ENCODE results near the gene ITPR2. TPM values are rescaled to one million over a fixed set of nuclear protein-coding genes. Genes with fewer than 3 reads are reported as not detected.

ITPR2 gene
- total RNA-seq, 2 experiments from 2014 or later: 28.8 to 29.9 TPM

DNA sequence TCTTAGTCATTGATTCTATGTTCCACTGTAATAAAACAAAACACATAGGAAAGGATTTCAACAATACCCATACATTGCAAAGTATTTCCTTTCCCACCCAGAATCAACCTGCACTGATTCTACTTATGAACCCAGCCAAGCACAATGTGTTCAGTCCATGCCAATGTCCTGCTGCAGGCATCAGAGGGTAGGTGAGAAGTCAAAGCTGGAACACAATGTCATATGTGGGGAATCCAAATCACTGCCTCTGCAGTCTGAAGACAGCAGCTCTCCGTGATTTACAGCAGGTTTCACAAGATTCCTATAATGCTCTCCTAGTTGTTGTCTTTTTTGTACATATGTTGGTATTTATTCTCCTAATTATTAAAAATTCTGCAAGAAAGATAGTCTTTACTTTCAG, 25.7 kb downstream of the ITPR2 start:
- H3K4me1 ChIP-seq (ENCODE audit: insufficient read depth, low read length): no peaks in the 10 kb centered on the region
- Mint-ChIP-seq H3K4me3 (no peak overlapping the region), H3K36me3 (ENCODE audit: low read depth) (peaks cover 7% of the 10 kb centered on the region), H3K9me3 (no peaks in the 10 kb centered on the region), H3K4me1 (ENCODE audit: low read depth) (peaks cover 43% of the 10 kb centered on the region), H3K27me3 (no peaks in the 10 kb centered on the region), H3K27ac (no peak overlapping the region)
- H3K9me3 ChIP-seq (ENCODE audit: control insufficient read depth in 1 of 2, insufficient read depth in 1 of 2, low read length in 2 of 2): peaks cover 0 to 5% of the 10 kb centered on the region in 2 experiments
- POLR2A ChIA-PET: no interaction called here
- CTCF ChIA-PET: no interaction called here
- no peaks in the 10 kb centered on the region for H3K36me3 ChIP-seq (ENCODE audit: insufficient read depth, low read length)
- DNase-seq (no peak), ATAC-seq (ENCODE audit: poor library complexity) (no peak)
- H3K27ac ChIP-seq (ENCODE audit: low read depth in 1 of 2, low read length in 2 of 2): no peak overlapping the region
- no peak overlapping the region for H3K4me3 ChIP-seq (ENCODE audit: low read length)
- TF ChIP-seq CTCF (IDR thresholded peaks at IDR 0.05): no peak
- H3K27me3 ChIP-seq (ENCODE audit: control insufficient read depth in 1 of 2, insufficient read depth in 2 of 2, low read length in 2 of 2): no peaks in the 10 kb centered on the region
- intact Hi-C loops (cut with DNase I, micrococcal nuclease): no loop called here

DNA sequence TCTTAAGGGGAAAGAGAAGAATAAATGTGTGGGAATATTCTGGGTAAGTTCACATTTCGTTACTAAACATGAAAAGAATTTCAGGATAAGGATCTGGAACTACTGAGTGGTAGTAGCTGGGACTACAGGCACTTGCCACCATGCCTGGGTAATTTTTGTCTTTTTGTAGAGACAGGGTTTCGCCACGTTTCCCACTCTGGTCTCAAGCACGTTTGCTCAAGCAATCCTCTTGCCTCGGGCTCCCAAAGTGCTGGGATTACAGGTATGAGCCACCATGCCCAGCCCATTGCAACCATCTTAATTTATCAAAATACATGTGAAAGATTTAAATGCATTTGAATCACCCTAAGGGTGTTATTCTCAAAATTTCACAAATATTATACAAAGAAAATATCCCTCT, 26.4 kb downstream of the ITPR2 start:
- ChIA-PET POLR2A (no interaction called here), CTCF (no interaction called here)
- Mint-ChIP-seq H3K9me3 (no peaks in the 10 kb centered on the region), H3K27me3 (no peaks in the 10 kb centered on the region), H3K4me1 (ENCODE audit: low read depth) (peaks cover 43% of the 10 kb centered on the region), H3K27ac (no peak overlapping the region), H3K36me3 (ENCODE audit: low read depth) (peaks cover 7% of the 10 kb centered on the region), H3K4me3 (no peak overlapping the region)
- DNase-seq (no peak), ATAC-seq (ENCODE audit: poor library complexity) (no peak)
- H3K27ac ChIP-seq (ENCODE audit: low read depth in 1 of 2, low read length in 2 of 2): no peak overlapping the region
- no peaks in the 10 kb centered on the region for H3K9me3 ChIP-seq (ENCODE audit: control insufficient read depth in 1 of 2, insufficient read depth in 1 of 2, low read length in 2 of 2)
- no peak overlapping the region for H3K4me3 ChIP-seq (ENCODE audit: low read length)
- no peaks in the 10 kb centered on the region for H3K4me1 ChIP-seq (ENCODE audit: insufficient read depth, low read length)
- no peaks in the 10 kb centered on the region for H3K36me3 ChIP-seq (ENCODE audit: insufficient read depth, low read length)
- no peaks in the 10 kb centered on the region for H3K27me3 ChIP-seq (ENCODE audit: control insufficient read depth in 1 of 2, insufficient read depth in 2 of 2, low read length in 2 of 2)
- intact Hi-C loops (cut with DNase I, micrococcal nuclease): no loop called here
- TF ChIP-seq CTCF (IDR thresholded peaks at IDR 0.05): no peak

GRCh38 chr12:26805401-26805971, 27.5 kb downstream of the ITPR2 start:
- Histone ChIP-seq H3K27ac (ENCODE audit: low read depth in 1 of 2, low read length in 2 of 2) (no peak overlapping the region), H3K9me3 (ENCODE audit: control insufficient read depth in 1 of 2, insufficient read depth in 1 of 2, low read length in 2 of 2) (peaks cover 0 to 4% of the 10 kb centered on the region in 2 experiments), H3K4me3 (ENCODE audit: low read length) (no peak overlapping the region), H3K36me3 (ENCODE audit: insufficient read depth, low read length) (no peaks in the 10 kb centered on the region), H3K27me3 (ENCODE audit: control insufficient read depth in 1 of 2, insufficient read depth in 2 of 2, low read length in 2 of 2) (no peaks in the 10 kb centered on the region), H3K4me1 (ENCODE audit: insufficient read depth, low read length) (no peaks in the 10 kb centered on the region)
- H3K27me3 Mint-ChIP-seq: no peaks in the 10 kb centered on the region
- peaks cover 43% of the 10 kb centered on the region for H3K4me1 Mint-ChIP-seq (ENCODE audit: low read depth)
- DNase-seq: no peak
- intact Hi-C loops (cut with DNase I, micrococcal nuclease): no loop called here
- TF ChIP-seq CTCF (IDR thresholded peaks at IDR 0.05): no peak
- no peak overlapping the region for H3K4me3 Mint-ChIP-seq
- POLR2A ChIA-PET: no interaction called here
- no peak overlapping the region for H3K27ac Mint-ChIP-seq
- ATAC-seq (ENCODE audit: poor library complexity): no peak
- H3K9me3 Mint-ChIP-seq: no peaks in the 10 kb centered on the region
- CTCF ChIA-PET: no interaction called here
- peaks cover 7% of the 10 kb centered on the region for H3K36me3 Mint-ChIP-seq (ENCODE audit: low read depth)
